PC-3 (cell line): ENCODE data around the gene LGMN. TPM values are rescaled to one million over a fixed set of nuclear protein-coding genes. Genes with fewer than 3 reads are reported as not detected.

Experiments used
- ATAC-seq: fragments of 200-7000 bp; cut with Tn5 transposase; 2 replicates; pipeline ENCODE4 v1.9.1; 2020; ENCODE audit warnings: mild to moderate bottlenecking, moderate library complexity
- BruUV-seq: library from RNA; stranded (reverse); fragments of 400-500 nt; replicated peaks from 2 replicates; lab custom pipeline; 2021; lab: Mats Ljungman, UMichigan
- CTCF ChIA-PET: fragments of 300-600 bp; sonication (Branson Sonifier 250); formaldehyde crosslinking; loops from one replicate; lab custom pipeline; 2022; ENCODE audit warnings: antibody characterized with exemption; lab: Charles Lee
- POLR2A ChIA-PET: fragments of 300-600 bp; sonication (Branson Sonifier 250); formaldehyde crosslinking; loops from one replicate; lab custom pipeline; 2022; ENCODE audit warnings: antibody characterized with exemption; ENCODE audit not compliant: unreplicated experiment; lab: Charles Lee
- DNase-seq: peaks from one replicate; pipeline ENCODE4 v3.0.0-alpha.2; 2015
- H2AFZ ChIP-seq: fragments of 300-600 bp; sonication (generic); 2 replicates; pipeline ENCODE4 v1.6.0; 2016; ENCODE audit warnings: antibody characterized with exemption, low read length
- H3F3A ChIP-seq: fragments of 300-600 bp; sonication (generic); one replicate; pipeline ENCODE4 v1.6.0; 2017; ENCODE audit warnings: antibody characterized with exemption, low read length, control low read depth, mild to moderate bottlenecking; ENCODE audit not compliant: unreplicated experiment
- H3K27ac ChIP-seq: fragments of 300-600 bp; sonication (generic); 2 replicates; pipeline ENCODE4 v1.5.1; 2016; ENCODE audit warnings: mild to moderate bottlenecking, low read length
- H3K27me3 ChIP-seq: fragments of 300-600 bp; sonication (generic); 2 replicates; pipeline ENCODE4 v1.6.1; 2016; ENCODE audit warnings: low read length, mixed read lengths
- H3K36me3 ChIP-seq: fragments of 300-600 bp; sonication (generic); 2 replicates; pipeline ENCODE4 v1.6.1; 2016; ENCODE audit warnings: low read depth, mixed run types, low read length, mixed read lengths
- H3K4me1 ChIP-seq: fragments of 300-600 bp; sonication (generic); 2 replicates; pipeline ENCODE4 v1.5.1; 2016; ENCODE audit warnings: low read length; ENCODE audit not compliant: insufficient read depth
- H3K4me2 ChIP-seq: fragments of 300-600 bp; sonication (generic); 2 replicates; pipeline ENCODE4 v1.6.0; 2016; ENCODE audit warnings: low read length
- H3K4me3 ChIP-seq: fragments of 300-600 bp; sonication (generic); 2 replicates; pipeline ENCODE4 v1.5.1; 2016; ENCODE audit warnings: mild to moderate bottlenecking, low read length, mixed read lengths
- H3K79me2 ChIP-seq: fragments of 300-600 bp; sonication (generic); 2 replicates; pipeline ENCODE4 v1.6.1; 2017; ENCODE audit warnings: low read length, mixed read lengths
- H3K9ac ChIP-seq: fragments of 300-600 bp; sonication (generic); 2 replicates; pipeline ENCODE4 v1.6.0; 2016; ENCODE audit warnings: mild to moderate bottlenecking, low read length
- H3K9me2 ChIP-seq: fragments of 300-600 bp; sonication (generic); replicated peaks from 2 replicates; pipeline ENCODE4 v1.6.1; 2016; ENCODE audit warnings: mixed run types, low read length, mixed read lengths
- H3K9me3 ChIP-seq: fragments of 300-600 bp; sonication (generic); 2 replicates; pipeline ENCODE4 v1.6.1; 2016; ENCODE audit warnings: low read length, mixed read lengths
- H4K20me1 ChIP-seq: fragments of 300-600 bp; sonication (generic); 2 replicates; pipeline ENCODE4 v1.6.1; 2016; ENCODE audit warnings: low read length, mixed read lengths
- EZH2 ChIP-seq: fragments of 300-600 bp; sonication (generic); IDR thresholded peaks from one replicate; pipeline ENCODE4 v1.6.1; 2017; ENCODE audit warnings: antibody characterized with exemption, mild to moderate bottlenecking, low read length; ENCODE audit not compliant: unreplicated experiment
- EZH2phosphoT487 ChIP-seq: fragments of 300-600 bp; sonication (generic); IDR thresholded peaks from 2 replicates; pipeline ENCODE4 v1.6.1; 2018; ENCODE audit warnings: mild to moderate bottlenecking, antibody characterized with exemption, low read length, borderline replicate concordance
- intact Hi-C: fragments of 100-400 bp; cut with micrococcal nuclease; formaldehyde crosslinking; loops from 2 replicates; pipeline ENCODE4 v1.9.0; 2023
- total RNA-seq: library from RNA; depleted of rRNA; stranded (reverse); fragments of >200 nt; gene quantifications from 2 replicates; pipeline ENCODE4 v1.2.3, GENCODE V29; 2014
- TF ChIP-seq, protein P1 (sequence below): fragments of 300-600 bp; sonication (generic); conservative IDR thresholded peaks from 2 replicates; pipeline ENCODE4 v1.5.1; 2017; ENCODE audit warnings: antibody characterized with exemption, low read depth, mild to moderate bottlenecking, low read length

The LGMN gene
- total RNA-seq, 1 experiment from 2014 or later, result 46.8 TPM

GRCh38 chr14:92657457-92658142 lies 90.8 kb downstream of the LGMN start:
- H3K9ac ChIP-seq, result no peak overlapping the region
- no peaks in the 10 kb centered on the region for H4K20me1 ChIP-seq
- no peaks in the 10 kb centered on the region for H3F3A ChIP-seq
- H3K4me2 ChIP-seq, result no peak overlapping the region
- H3K9me2 ChIP-seq, result no peaks in the 10 kb centered on the region
- ChIA-PET CTCF (no interaction called here), POLR2A (interaction anchor here (0.5 kb wide), 1 partner anchor 14 kb away, joined by 3 read pairs; no protein-coding TSS in a partner anchor)
- H3K4me1 ChIP-seq, result no peaks in the 10 kb centered on the region
- no peaks in the 10 kb centered on the region for H3K27me3 ChIP-seq
- no peak overlapping the region for H2AFZ ChIP-seq
- DNase-seq (no peak), ATAC-seq (no peak)
- H3K79me2 ChIP-seq, result no peaks in the 10 kb centered on the region
- H3K36me3 ChIP-seq, result 0 out of 2 replicates have a peak, but pooled peaks cover 5% of the 10 kb centered on the region
- BruUV-seq, result no TSS peak
- no peak overlapping the region for H3K27ac ChIP-seq
- intact Hi-C loops, result no loop called here
- TF ChIP-seq, protein P1, sequence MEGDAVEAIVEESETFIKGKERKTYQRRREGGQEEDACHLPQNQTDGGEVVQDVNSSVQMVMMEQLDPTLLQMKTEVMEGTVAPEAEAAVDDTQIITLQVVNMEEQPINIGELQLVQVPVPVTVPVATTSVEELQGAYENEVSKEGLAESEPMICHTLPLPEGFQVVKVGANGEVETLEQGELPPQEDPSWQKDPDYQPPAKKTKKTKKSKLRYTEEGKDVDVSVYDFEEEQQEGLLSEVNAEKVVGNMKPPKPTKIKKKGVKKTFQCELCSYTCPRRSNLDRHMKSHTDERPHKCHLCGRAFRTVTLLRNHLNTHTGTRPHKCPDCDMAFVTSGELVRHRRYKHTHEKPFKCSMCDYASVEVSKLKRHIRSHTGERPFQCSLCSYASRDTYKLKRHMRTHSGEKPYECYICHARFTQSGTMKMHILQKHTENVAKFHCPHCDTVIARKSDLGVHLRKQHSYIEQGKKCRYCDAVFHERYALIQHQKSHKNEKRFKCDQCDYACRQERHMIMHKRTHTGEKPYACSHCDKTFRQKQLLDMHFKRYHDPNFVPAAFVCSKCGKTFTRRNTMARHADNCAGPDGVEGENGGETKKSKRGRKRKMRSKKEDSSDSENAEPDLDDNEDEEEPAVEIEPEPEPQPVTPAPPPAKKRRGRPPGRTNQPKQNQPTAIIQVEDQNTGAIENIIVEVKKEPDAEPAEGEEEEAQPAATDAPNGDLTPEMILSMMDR, result no peak
- no peak for TF ChIP-seq EZH2
- TF ChIP-seq EZH2phosphoT487, result no peak
- no peaks in the 10 kb centered on the region for H3K9me3 ChIP-seq
- no peak overlapping the region for H3K4me3 ChIP-seq

GRCh38 chr14:92656306-92657081 lies 91.9 kb downstream of the LGMN start:
- H3K9me2 ChIP-seq, result no peaks in the 10 kb centered on the region
- no TSS peak for BruUV-seq
- ATAC-seq (no peak), DNase-seq (peak; percentile 14)
- no peak overlapping the region for H2AFZ ChIP-seq
- no peaks in the 10 kb centered on the region for H4K20me1 ChIP-seq
- no peaks in the 10 kb centered on the region for H3K79me2 ChIP-seq
- no peak overlapping the region for H3K27ac ChIP-seq
- H3K4me3 ChIP-seq, result no peak overlapping the region
- no peaks in the 10 kb centered on the region for H3F3A ChIP-seq
- no peaks in the 10 kb centered on the region for H3K27me3 ChIP-seq
- H3K4me1 ChIP-seq, result no peaks in the 10 kb centered on the region
- POLR2A ChIA-PET, result interaction anchor here (0.5 kb wide), 1 partner anchor 12 kb away, joined by 3 read pairs; no protein-coding TSS in a partner anchor
- H3K9me3 ChIP-seq, result no peaks in the 10 kb centered on the region
- TF ChIP-seq, protein P1, result 0 out of 2 replicates have a peak, but pooled peaks have one; percentile 20
- no peak for TF ChIP-seq EZH2
- H3K9ac ChIP-seq, result no peak overlapping the region
- no peak overlapping the region for H3K4me2 ChIP-seq
- H3K36me3 ChIP-seq, result no peaks in the 10 kb centered on the region
- intact Hi-C loops, result no loop called here
- CTCF ChIA-PET, result no interaction called here
